Keratinocyte (primary cell): Measurements from ENCODE around the gene ACMSD. TPM values are rescaled to one million over a fixed set of nuclear protein-coding genes. Genes with fewer than 3 reads are reported as not detected.

ENCODE experiments used
- DNase-seq: peaks from one replicate; pipeline ENCODE4 v3.0.0-alpha.2; 2011; ENCODE audit warnings: low read depth, missing footprints, low spot score
- FAIRE-seq: peaks from 2 replicates; lab custom pipeline; 2011; peaks lifted over from hg19 to GRCh38; lab: Jason Lieb, UNC
- H2AFZ ChIP-seq: 2 replicates; pipeline ENCODE4 v1.6.0; 2012; ENCODE audit warnings: low read length, control low read depth, inconsistent platforms; ENCODE audit not compliant: control insufficient read depth
- H3K27ac ChIP-seq: 2 replicates; pipeline ENCODE4 v1.5.1; 2011; ENCODE audit warnings: low read length; ENCODE audit not compliant: control insufficient read depth, insufficient read depth
- H3K27me3 ChIP-seq: 3 replicates; pipeline ENCODE4 v1.6.0; 2011; ENCODE audit warnings: low read length; ENCODE audit not compliant: control insufficient read depth, insufficient read depth; ENCODE audit errors: extremely low read depth
- H3K36me3 ChIP-seq, 2 experiments: 2 replicates in 1 of 2; 3 replicates in 1 of 2; pipeline ENCODE4 v1.5.1; 2011; ENCODE audit warnings: low read length in 2 of 2, mild to moderate bottlenecking in 1 of 2; ENCODE audit not compliant: control insufficient read depth in 2 of 2, insufficient read depth in 2 of 2; ENCODE audit errors: extremely low read depth in 1 of 2
- H3K4me1 ChIP-seq: 3 replicates; pipeline ENCODE4 v1.5.1; 2011; ENCODE audit warnings: low read length; ENCODE audit not compliant: control insufficient read depth, insufficient read depth; ENCODE audit errors: extremely low read depth
- H3K4me2 ChIP-seq: 3 replicates; pipeline ENCODE4 v1.6.0; 2011; ENCODE audit warnings: low read depth, low read length; ENCODE audit not compliant: control insufficient read depth, insufficient read depth; ENCODE audit errors: extremely low read depth
- H3K4me3 ChIP-seq, 3 experiments: fragments of 200-600 bp in 1 of 3; sonication (generic) in 1 of 3; 2 replicates in 2 of 3; 3 replicates in 1 of 3; pipeline ENCODE4 v1.5.1; 2011 to 2016; ENCODE audit warnings: low read length in 3 of 3, mild to moderate bottlenecking in 3 of 3, control low read depth in 2 of 3, inconsistent platforms in 1 of 3, low read depth in 1 of 3, mixed read lengths in 1 of 3, mixed run types in 1 of 3, moderate library complexity in 1 of 3; ENCODE audit not compliant: control insufficient read depth in 2 of 3, insufficient read depth in 2 of 3; ENCODE audit errors: extremely low read depth in 1 of 3
- H3K79me2 ChIP-seq: 2 replicates; pipeline ENCODE4 v1.6.0; 2012; ENCODE audit warnings: low read length; ENCODE audit not compliant: control insufficient read depth, insufficient read depth
- H3K9ac ChIP-seq: 3 replicates; pipeline ENCODE4 v1.6.0; 2011; ENCODE audit warnings: low read length; ENCODE audit not compliant: control insufficient read depth, insufficient read depth; ENCODE audit errors: extremely low read depth
- H3K9me1 ChIP-seq: 3 replicates; pipeline ENCODE4 v1.6.0; 2011; ENCODE audit warnings: low read length; ENCODE audit not compliant: control insufficient read depth, insufficient read depth; ENCODE audit errors: extremely low read depth
- H3K9me3 ChIP-seq: 2 replicates; pipeline ENCODE4 v1.5.1; 2012; ENCODE audit warnings: low read depth, low read length; ENCODE audit not compliant: control insufficient read depth
- H4K20me1 ChIP-seq: 3 replicates; pipeline ENCODE4 v1.6.0; 2011; ENCODE audit warnings: low read length; ENCODE audit not compliant: control insufficient read depth, insufficient read depth; ENCODE audit errors: extremely low read depth
- CTCF ChIP-seq, 3 experiments: IDR thresholded peaks in 1 of 3; conservative IDR thresholded peaks in 1 of 3; optimal IDR thresholded peaks in 1 of 3; 2 replicates in 2 of 3; 3 replicates in 1 of 3; pipeline versions ENCODE3 to v1.5.1; 2011; ENCODE audit warnings: low read length in 3 of 3, mild to moderate bottlenecking in 3 of 3, moderate library complexity in 2 of 3, control low read depth in 1 of 3, inconsistent platforms in 1 of 3; ENCODE audit not compliant: insufficient read depth in 2 of 3; ENCODE audit errors: extremely low read depth in 1 of 3
- EZH2 ChIP-seq: IDR thresholded peaks from one replicate; pipeline ENCODE4 v1.6.1; 2012; ENCODE audit warnings: inconsistent platforms, mild to moderate bottlenecking, low read length, moderate library complexity
- dilution Hi-C: fragments of 300-500 bp; cut with MboI; formaldehyde crosslinking; loops from one replicate; pipeline ENCODE4 v1.7.0; 2020; ENCODE audit warnings: low sequenced_read_pairs; ENCODE audit not compliant: extremely low pct_ligation_motif_present
- polyA plus RNA-seq, 5 experiments: library from polyadenylated mRNA; depleted of rRNA in 3 of 5; stranded (reverse) in 3 of 5; stranded (forward) in 1 of 5; unstranded in 1 of 5; fragments of >200 nt; gene quantifications; 1 replicate in 1 of 5; 2 replicates in 3 of 5; 3 replicates in 1 of 5; pipeline versions ENCODE4 v1.2.1 to v1.2.3, GENCODE V29; 2011 to 2012; ENCODE audit warnings: missing spikeins in 2 of 5, low read depth in 1 of 5, low replicate concordance in 1 of 5

ACMSD gene
- polyA plus RNA-seq, 1 donor (not counting 4 experiments of a cell fraction or from before 2014, with no cell fraction given): not detected

GRCh38 chr2:134932864-134933526, 94.6 kb downstream of the ACMSD start:
- FAIRE-seq: no peak
- Histone ChIP-seq H3K4me1 (peaks cover 6% of the 10 kb centered on the region), H4K20me1 (peaks cover 8% of the 10 kb centered on the region)

DNA sequence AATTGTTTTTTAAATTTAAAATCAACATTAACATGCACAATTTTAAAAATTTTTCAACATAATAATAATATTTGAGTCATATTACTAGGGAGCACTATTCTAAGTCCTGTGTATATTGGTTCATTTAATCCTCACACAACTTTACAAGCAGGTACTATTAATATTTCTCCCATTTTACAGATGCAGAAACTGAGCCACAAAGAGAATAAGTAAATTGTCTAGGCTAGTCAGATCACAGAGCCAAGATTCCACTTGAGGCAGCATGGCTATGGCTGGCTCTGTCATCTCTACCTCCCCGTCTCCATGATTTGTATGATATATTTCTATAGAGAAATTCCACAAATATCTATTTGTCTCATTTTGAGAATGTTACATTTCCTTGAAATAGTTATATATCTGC, 95.3 kb downstream of the ACMSD start:
- Histone ChIP-seq H3K36me3 (peaks cover 2 to 8% of the 10 kb centered on the region in 2 experiments), H3K4me1 (peaks cover 6% of the 10 kb centered on the region), H3K4me3 (no peak overlapping the region), H3K4me2 (no peak overlapping the region), H3K9me3 (no peaks in the 10 kb centered on the region), H3K27me3 (no peaks in the 10 kb centered on the region), H3K79me2 (peaks cover 96% of the 10 kb centered on the region), H3K9ac (no peak overlapping the region), H3K9me1 (no peaks in the 10 kb centered on the region), H3K27ac (no peak overlapping the region), H4K20me1 (peaks cover 8% of the 10 kb centered on the region), H2AFZ (no peak overlapping the region)
- TF ChIP-seq CTCF (optimal IDR thresholded peaks at IDR 0.05 in 1 of 3, IDR thresholded peaks at IDR 0.05 in 1 of 3, conservative IDR thresholded peaks at IDR 0.05 in 1 of 3; ENCODE audit: extremely low read depth in 1 of 3, insufficient read depth in 2 of 3, low read length in 3 of 3) (no peak), EZH2 (no peak)
- no peak for DNase-seq
- FAIRE-seq: no peak
- dilution Hi-C loops: no loop called here

More at GRCh38 chr2:134932864-134933526, 94.6 kb downstream of the ACMSD start:
- H3K9ac ChIP-seq: no peak overlapping the region
- no peak overlapping the region for H3K27ac ChIP-seq
- peaks cover 98% of the 10 kb centered on the region for H3K79me2 ChIP-seq
- H3K9me1 ChIP-seq: no peaks in the 10 kb centered on the region
- dilution Hi-C loops: no loop called here
- peaks cover 0 to 8% of the 10 kb centered on the region in 2 experiments for H3K36me3 ChIP-seq
- no peak overlapping the region for H3K4me2 ChIP-seq
- TF ChIP-seq CTCF (optimal IDR thresholded peaks at IDR 0.05 in 1 of 3, IDR thresholded peaks at IDR 0.05 in 1 of 3, conservative IDR thresholded peaks at IDR 0.05 in 1 of 3; ENCODE audit: extremely low read depth in 1 of 3, insufficient read depth in 2 of 3, low read length in 3 of 3) (no peak), EZH2 (no peak)
- no peaks in the 10 kb centered on the region for H3K27me3 ChIP-seq
- no peak overlapping the region for H2AFZ ChIP-seq
- no peak for DNase-seq
- H3K4me3 ChIP-seq: no peak overlapping the region
- H3K9me3 ChIP-seq: no peaks in the 10 kb centered on the region
